ENCODE results near the gene CFAP65. TPM values are rescaled to one million over a fixed set of nuclear protein-coding genes. Genes with fewer than 3 reads are reported as not detected.

CFAP65 gene
- total RNA-seq, 6 experiments from 2014 or later, result not detected

DNA sequence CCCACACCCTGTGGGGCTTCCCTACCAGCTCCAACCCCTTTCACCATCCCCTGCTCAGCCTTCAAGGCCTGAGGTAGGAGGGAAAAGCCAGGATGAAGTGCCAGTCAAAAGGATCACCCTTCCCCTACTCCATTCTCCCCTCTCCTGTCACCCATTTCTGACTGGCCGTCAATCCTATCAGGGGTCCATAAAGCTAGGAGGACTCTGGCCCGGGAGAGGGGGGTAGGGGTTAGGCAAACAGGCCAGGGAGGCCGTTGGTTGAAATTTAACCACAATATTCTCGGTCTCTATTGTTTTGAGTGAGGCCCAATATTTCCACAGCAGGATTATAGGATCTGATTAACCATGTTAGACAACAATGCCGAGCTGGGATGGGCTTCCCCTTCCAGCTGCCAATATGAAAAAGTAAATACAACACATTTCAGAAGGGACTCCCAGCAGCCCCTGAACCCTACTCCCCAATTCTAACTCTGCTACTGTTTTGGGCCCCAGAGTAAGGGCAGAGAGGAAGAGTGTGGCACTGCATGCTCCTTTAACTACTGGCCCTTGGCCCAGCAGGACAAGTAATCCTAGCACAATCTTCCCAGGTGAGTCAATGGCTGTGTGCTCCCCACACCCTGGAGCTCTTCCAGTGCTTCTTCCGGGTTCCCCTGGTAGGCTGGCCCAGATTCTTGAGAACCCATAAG is 30.0 kb upstream of the CFAP65 start:
- DNase-seq (no peak), ATAC-seq (peak; percentile 50 to 69 (median 59))
- intact Hi-C loops (cut with DNase I), result loop anchor here in 1 of 2 donors (5.0 kb wide), 1 partner anchor 46 kb away; no protein-coding TSS in a partner anchor
- Histone ChIP-seq H3K36me3 (peaks cover 0 to 14% (median 0%) of the 10 kb centered on the region in 4 donors), H3K27me3 (no peaks in the 10 kb centered on the region), H3K27ac (no peak overlapping the region), H3K4me3 (no peak overlapping the region), H3K4me1 (peaks cover 0 to 11% (median 5%) of the 10 kb centered on the region in 4 donors), H3K9me3 (no peaks in the 10 kb centered on the region)
- 49% methylated on average over 5 of the region's 6 CpGs for WGBS (ENCODE audit: insufficient coverage, low coverage, low lambda C conversion rate, missing lambda C conversion rate)
- TF ChIP-seq, protein P1, sequence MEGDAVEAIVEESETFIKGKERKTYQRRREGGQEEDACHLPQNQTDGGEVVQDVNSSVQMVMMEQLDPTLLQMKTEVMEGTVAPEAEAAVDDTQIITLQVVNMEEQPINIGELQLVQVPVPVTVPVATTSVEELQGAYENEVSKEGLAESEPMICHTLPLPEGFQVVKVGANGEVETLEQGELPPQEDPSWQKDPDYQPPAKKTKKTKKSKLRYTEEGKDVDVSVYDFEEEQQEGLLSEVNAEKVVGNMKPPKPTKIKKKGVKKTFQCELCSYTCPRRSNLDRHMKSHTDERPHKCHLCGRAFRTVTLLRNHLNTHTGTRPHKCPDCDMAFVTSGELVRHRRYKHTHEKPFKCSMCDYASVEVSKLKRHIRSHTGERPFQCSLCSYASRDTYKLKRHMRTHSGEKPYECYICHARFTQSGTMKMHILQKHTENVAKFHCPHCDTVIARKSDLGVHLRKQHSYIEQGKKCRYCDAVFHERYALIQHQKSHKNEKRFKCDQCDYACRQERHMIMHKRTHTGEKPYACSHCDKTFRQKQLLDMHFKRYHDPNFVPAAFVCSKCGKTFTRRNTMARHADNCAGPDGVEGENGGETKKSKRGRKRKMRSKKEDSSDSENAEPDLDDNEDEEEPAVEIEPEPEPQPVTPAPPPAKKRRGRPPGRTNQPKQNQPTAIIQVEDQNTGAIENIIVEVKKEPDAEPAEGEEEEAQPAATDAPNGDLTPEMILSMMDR (IDR thresholded peaks at IDR 0.05), result no peak
- no peak for TF ChIP-seq POLR2A (IDR thresholded peaks at IDR 0.05)

DNA sequence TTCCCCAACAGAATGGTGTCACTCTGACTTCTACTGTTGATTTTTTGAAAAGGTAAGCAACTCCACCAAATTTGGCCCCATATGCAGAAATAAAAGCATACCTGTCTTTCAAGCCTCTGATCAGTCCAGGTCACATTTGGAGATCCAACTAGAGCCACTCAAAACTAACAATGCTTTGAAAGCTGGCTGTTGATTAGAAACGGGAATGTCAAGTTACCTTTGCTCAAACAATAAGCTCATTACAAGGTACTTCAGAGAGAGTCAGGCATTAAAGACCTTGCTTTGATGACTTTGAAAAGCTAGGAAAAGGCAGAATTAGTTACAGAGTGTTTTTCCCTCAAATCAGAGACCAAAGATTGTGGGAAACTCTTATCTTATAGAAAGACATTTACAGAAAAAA is 24.2 kb upstream of the CFAP65 start:
- TF ChIP-seq POLR2A (IDR thresholded peaks at IDR 0.05), result no peak
- TF ChIP-seq, protein P1 (IDR thresholded peaks at IDR 0.05), result no peak
- intact Hi-C loops (cut with DNase I), result no loop called here
- ATAC-seq, result no peak
- no peak for DNase-seq
- Histone ChIP-seq H3K9me3 (no peaks in the 10 kb centered on the region), H3K4me1 (peaks cover 0 to 7% (median 0%) of the 10 kb centered on the region in 4 donors), H3K4me3 (no peak overlapping the region), H3K36me3 (no peaks in the 10 kb centered on the region), H3K27me3 (no peaks in the 10 kb centered on the region), H3K27ac (no peak overlapping the region)
- 88% methylated on average over 1 of the region's 1 CpG for WGBS (ENCODE audit: insufficient coverage, low coverage, low lambda C conversion rate, missing lambda C conversion rate)

DNA sequence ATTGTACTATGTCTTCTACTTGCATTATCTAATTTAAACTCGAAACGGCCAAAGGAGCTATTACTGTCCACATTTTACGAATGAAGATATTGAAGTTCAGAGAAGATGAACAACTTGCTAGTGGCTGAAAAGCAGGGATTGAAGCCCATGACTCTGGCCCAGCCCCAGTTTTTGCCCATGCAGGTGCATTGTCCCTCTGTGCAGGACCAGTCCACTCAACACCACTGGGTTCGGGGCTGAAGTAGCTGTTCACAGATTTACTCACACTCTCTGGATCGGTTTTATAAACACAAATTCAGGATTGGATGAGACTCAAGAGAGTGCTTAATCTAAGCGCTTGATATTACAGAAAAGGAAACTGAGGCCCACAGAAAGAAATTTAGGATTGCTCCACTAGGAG is 20.8 kb upstream of the CFAP65 start:
- intact Hi-C loops (cut with DNase I), result no loop called here
- H3K4me3 ChIP-seq, result no peak overlapping the region
- no peak overlapping the region for H3K27ac ChIP-seq
- peaks cover 0 to 31% (median 9%) of the 10 kb centered on the region in 4 donors for H3K4me1 ChIP-seq
- WGBS (ENCODE audit: insufficient coverage, low coverage, low lambda C conversion rate, missing lambda C conversion rate), result 68% methylated on average over 6 of the region's 6 CpGs
- no peaks in the 10 kb centered on the region for H3K9me3 ChIP-seq
- ATAC-seq (no peak), DNase-seq (no peak)
- TF ChIP-seq POLR2A (IDR thresholded peaks at IDR 0.05), result no peak
- TF ChIP-seq, protein P1 (IDR thresholded peaks at IDR 0.05), result no peak
- H3K36me3 ChIP-seq, result no peaks in the 10 kb centered on the region
- H3K27me3 ChIP-seq, result no peaks in the 10 kb centered on the region

DNA sequence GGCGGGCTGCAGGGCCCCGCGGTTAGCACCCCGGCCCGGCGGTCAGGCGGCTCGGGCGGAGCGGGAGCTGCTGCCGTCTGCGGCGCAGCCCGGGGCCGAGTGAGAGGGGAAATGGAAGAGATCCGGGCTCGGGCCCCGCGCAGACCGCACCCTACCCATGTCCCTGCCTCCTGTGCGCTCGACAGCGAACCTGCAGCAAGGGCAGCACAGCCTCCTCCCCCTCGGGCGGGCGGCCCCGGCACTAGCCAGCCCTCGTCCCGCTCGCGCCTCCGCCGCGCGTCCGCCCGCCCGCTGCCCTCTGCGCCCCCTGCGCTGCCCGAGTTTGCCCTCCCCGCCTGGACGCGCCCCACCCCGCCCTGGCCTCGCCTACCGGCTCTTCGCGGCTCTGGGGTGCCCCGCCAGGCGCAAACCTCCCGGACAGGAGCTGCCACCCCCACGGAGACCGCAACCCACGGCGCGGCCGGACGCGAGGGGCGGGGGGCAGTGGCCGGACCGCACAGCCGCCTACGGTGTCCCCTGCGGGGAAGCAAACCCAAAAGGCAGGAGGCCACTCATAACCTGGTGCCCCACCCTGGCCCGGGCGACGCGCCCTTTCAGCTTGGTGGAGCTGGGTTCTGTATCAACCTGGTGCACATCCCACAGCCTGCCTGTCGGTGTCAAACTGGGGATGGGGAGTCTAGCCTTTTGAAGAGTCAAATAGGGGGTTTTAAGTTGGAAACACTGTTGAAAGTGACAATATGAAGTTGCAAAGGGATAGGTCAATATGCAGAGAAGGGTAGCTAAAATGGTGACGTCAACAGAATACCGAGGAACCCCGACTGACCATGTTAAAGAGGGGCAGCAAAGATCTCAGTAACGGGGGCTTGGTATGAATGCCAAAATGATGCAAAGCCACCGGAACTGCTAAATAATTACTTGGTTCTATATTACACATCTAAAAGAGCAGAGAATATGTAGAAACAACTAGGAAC is 19.8 kb upstream of the CFAP65 start, which contains the start of gene IHH:
TSS of gene IHH (minus strand) at position 101 of the 971 bp plus-strand sequence. CDS start 454 bp downstream, outside the sequence.
- ATAC-seq, result peak; percentile 23 to 66 (median 44)
- peak within 1 kb of the TSS in 1 of 3 donors; percentile 44 for H3K27ac ChIP-seq
- peak; percentile 74 to 88 (median 74) for DNase-seq
- intact Hi-C loops (cut with DNase I), result no loop called here
- peak within 1 kb of the TSS; percentile 37 to 46 (median 43) for H3K4me3 ChIP-seq
- no peaks in the 10 kb centered on the region for H3K36me3 ChIP-seq
- H3K4me1 ChIP-seq, result peaks cover 0 to 31% (median 9%) of the 10 kb centered on the region in 4 donors
- no peaks in the 10 kb centered on the region for H3K27me3 ChIP-seq
- no peaks in the 10 kb centered on the region for H3K9me3 ChIP-seq
- TF ChIP-seq, protein P1 (IDR thresholded peaks at IDR 0.05), result no peak
- TF ChIP-seq POLR2A (IDR thresholded peaks at IDR 0.05), result peak; percentile 20
- WGBS (ENCODE audit: insufficient coverage, low coverage, low lambda C conversion rate, missing lambda C conversion rate), result 4% methylated on average over 28 of the region's 76 CpGs

All from right lobe of liver (tissue), 6 donors.